Endothelial cell of umbilical vein (primary cell): ENCODE measurements around the gene TRAPPC2. TPM values are rescaled to one million over a fixed set of nuclear protein-coding genes. Genes with fewer than 3 reads are reported as not detected.

Experiments
- BruUV-seq: library from RNA; stranded (reverse); fragments of 400-500 nt; replicated peaks from 2 replicates; lab custom pipeline; 2021; lab: Mats Ljungman, UMichigan
- CTCF ChIA-PET: fragments of 300-600, 350-600 bp; sonication (Branson Sonifier 250); formaldehyde crosslinking; loops from one replicate; lab custom pipeline; 2021; ENCODE audit warnings: antibody characterized with exemption, inconsistent platforms; lab: Charles Lee
- POLR2A ChIA-PET: fragments of 300-600, 350-600 bp; sonication (Branson Sonifier 250); formaldehyde crosslinking; loops from one replicate; lab custom pipeline; 2021; ENCODE audit warnings: antibody characterized with exemption, inconsistent platforms; lab: Charles Lee
- DNase-seq: peaks from one replicate; pipeline ENCODE4 v3.0.0-alpha.2; 2011; ENCODE audit warnings: low read depth, low spot score
- FAIRE-seq: peaks from 2 replicates; lab custom pipeline; 2011; peaks lifted over from hg19 to GRCh38; lab: Jason Lieb, UNC
- H2AFZ ChIP-seq: 2 replicates; pipeline ENCODE4 v1.6.0; 2012; ENCODE audit warnings: low read depth, low read length, control low read depth, inconsistent platforms
- H3K27ac ChIP-seq: 2 replicates; pipeline ENCODE4 v1.5.1; 2011; ENCODE audit warnings: low read depth, mild to moderate bottlenecking, control low read depth, low read length, moderate library complexity; ENCODE audit not compliant: insufficient read depth
- H3K27me3 ChIP-seq, 2 experiments: 2 replicates each; pipeline versions ENCODE4 v1.6.0 to v1.6.1; 2011; ENCODE audit warnings: low read length in 2 of 2, mixed read lengths in 1 of 2; ENCODE audit not compliant: control insufficient read depth in 2 of 2, insufficient read depth in 2 of 2
- H3K36me3 ChIP-seq, 2 experiments: 2 replicates in 1 of 2; 3 replicates in 1 of 2; pipeline ENCODE4 v1.5.1; 2011; ENCODE audit warnings: low read length in 2 of 2, mild to moderate bottlenecking in 1 of 2, moderate library complexity in 1 of 2; ENCODE audit not compliant: control insufficient read depth in 2 of 2, insufficient read depth in 2 of 2; ENCODE audit errors: extremely low read depth in 1 of 2
- H3K4me1 ChIP-seq: 3 replicates; pipeline ENCODE4 v1.5.1; 2011; ENCODE audit warnings: mild to moderate bottlenecking, low read length; ENCODE audit not compliant: control insufficient read depth, insufficient read depth; ENCODE audit errors: extremely low read depth
- H3K4me2 ChIP-seq: 2 replicates; pipeline ENCODE4 v1.6.1; 2011; ENCODE audit warnings: low read length, control low read depth, mixed read lengths; ENCODE audit not compliant: insufficient read depth
- H3K4me3 ChIP-seq, 3 experiments: fragments of 200-600 bp in 1 of 3; sonication (generic), shearing (Covaris generic) in 1 of 3; replicated peaks in 1 of 3; 2 replicates each; pipeline ENCODE4 v1.5.1; 2011 to 2016; ENCODE audit warnings: control low read depth in 3 of 3, low read length in 3 of 3, mild to moderate bottlenecking in 2 of 3, inconsistent platforms in 1 of 3, low read depth in 1 of 3, moderate library complexity in 1 of 3; ENCODE audit not compliant: insufficient read depth in 1 of 3
- H3K79me2 ChIP-seq: 2 replicates; pipeline ENCODE4 v1.6.0; 2012; ENCODE audit warnings: low read length, inconsistent platforms; ENCODE audit not compliant: control insufficient read depth, insufficient read depth
- H3K9ac ChIP-seq: replicated peaks from 2 replicates; pipeline ENCODE3; 2011; ENCODE audit warnings: low read length, control low read depth; ENCODE audit not compliant: insufficient read depth; ENCODE audit errors: extremely low read depth
- H3K9me1 ChIP-seq: replicated peaks from 3 replicates; pipeline ENCODE4 v1.6.0; 2011; ENCODE audit warnings: mild to moderate bottlenecking, low read length; ENCODE audit not compliant: control insufficient read depth, insufficient read depth; ENCODE audit errors: extremely low read depth
- H3K9me3 ChIP-seq: replicated peaks from 2 replicates; pipeline ENCODE4 v1.5.1; 2012; ENCODE audit warnings: low read length, inconsistent platforms; ENCODE audit not compliant: control insufficient read depth, insufficient read depth
- H4K20me1 ChIP-seq: replicated peaks from 2 replicates; pipeline ENCODE3; 2011; ENCODE audit warnings: mild to moderate bottlenecking, low read length; ENCODE audit not compliant: control insufficient read depth, insufficient read depth; ENCODE audit errors: extremely low read depth
- EZH2 ChIP-seq: IDR thresholded peaks from 2 replicates; pipeline ENCODE4 v1.6.1; 2012; ENCODE audit warnings: borderline replicate concordance, low read depth, mild to moderate bottlenecking, moderate library complexity, low read length, inconsistent platforms; ENCODE audit not compliant: severe bottlenecking
- JUN ChIP-seq: IDR thresholded peaks from 2 replicates; pipeline ENCODE4 v1.6.1; 2011; ENCODE audit warnings: borderline replicate concordance, low read depth; ENCODE audit not compliant: insufficient read length, insufficient read depth
- MYC ChIP-seq: IDR thresholded peaks from one replicate; pipeline ENCODE4 v1.6.1; 2011; ENCODE audit warnings: mild to moderate bottlenecking, low read depth, low read length
- dilution Hi-C: fragments of 300-500 bp; cut with MboI; formaldehyde crosslinking; loops from one replicate; pipeline ENCODE4 v1.15.0; 2019; ENCODE audit warnings: low sequenced_read_pairs; ENCODE audit not compliant: extremely low pct_ligation_motif_present
- intact Hi-C: fragments of 100-400 bp; cut with micrococcal nuclease; formaldehyde crosslinking; loops from one replicate; pipeline ENCODE4 v1.10.0; 2022
- polyA plus RNA-seq, 4 experiments: library from polyadenylated mRNA; depleted of rRNA in 3 of 4; stranded (reverse) in 3 of 4; unstranded in 1 of 4; fragments of >200 nt; gene quantifications; 2 replicates each; pipeline versions ENCODE4 v1.2.1 to v1.2.3, GENCODE V29; 2011 to 2012; ENCODE audit warnings: missing spikeins in 1 of 4
- total RNA-seq: library from RNA; stranded (reverse); gene quantifications from 2 replicates; pipeline ENCODE4 v1.2.3, GENCODE V29; 2021
- TF ChIP-seq, protein P1 (sequence below), 2 donors: IDR thresholded peaks; 1 replicate in 1 of 2; 2 replicates in 1 of 2; pipeline ENCODE4 v1.5.1; 2011; ENCODE audit warnings: low read length in 2 of 2, mild to moderate bottlenecking in 2 of 2, moderate library complexity in 2 of 2, control low read depth in 1 of 2, inconsistent platforms in 1 of 2, low read depth in 1 of 2; ENCODE audit not compliant: insufficient read depth in 1 of 2; ENCODE audit errors: extremely low read depth in 1 of 2
- TF ChIP-seq, protein P2 (sequence below): IDR thresholded peaks from 2 replicates; pipeline ENCODE4 v1.6.1; 2011; ENCODE audit not compliant: insufficient read depth, insufficient read length

The TRAPPC2 gene
- total and polyA plus RNA-seq, 2 donors (not counting 3 experiments of a cell fraction or from before 2014, with no cell fraction given): 6.6 to 13.0 TPM

DNA sequence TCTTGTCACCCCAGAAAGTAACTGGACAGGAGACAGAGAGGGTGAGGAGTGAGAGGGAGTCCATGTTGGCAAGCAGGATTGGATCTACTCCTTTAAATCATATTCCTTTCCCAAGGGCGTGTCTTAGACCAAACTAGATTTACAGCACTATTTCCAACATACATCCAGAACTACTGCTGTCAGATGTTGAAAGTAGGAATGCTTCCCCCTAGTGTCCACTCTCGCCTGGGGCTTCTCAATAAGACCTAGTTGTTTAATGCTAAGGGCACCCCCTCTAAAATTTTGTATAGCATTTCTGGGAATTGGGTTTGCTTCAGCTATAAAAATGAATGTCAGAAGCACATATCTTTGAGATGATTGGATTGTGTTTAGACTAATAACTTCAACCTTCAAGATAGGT, 13.4 kb upstream of the TRAPPC2 start:
- Histone ChIP-seq H3K27ac (no peak overlapping the region), H3K79me2 (no peaks in the 10 kb centered on the region), H3K4me1 (no peaks in the 10 kb centered on the region), H3K9ac (no peak overlapping the region), H3K4me3 (no peak overlapping the region), H4K20me1 (no peaks in the 10 kb centered on the region), H3K9me3 (no peaks in the 10 kb centered on the region), H3K9me1 (no peaks in the 10 kb centered on the region), H3K4me2 (no peak overlapping the region), H3K27me3 (no peaks in the 10 kb centered on the region), H3K36me3 (no peaks in the 10 kb centered on the region), H2AFZ (no peak overlapping the region)
- no TSS peak for BruUV-seq
- FAIRE-seq: peak; percentile 78
- intact Hi-C loops (loop anchor here (1.0 kb wide), 1 partner anchor 90 kb away; no protein-coding TSS in a partner anchor), dilution Hi-C loops (no loop called here)
- ChIA-PET CTCF (interaction anchor here (1.8 to 3.5 kb wide), 3 partner anchors 89 to 284 kb away, joined by 4 to 18 read pairs (median 9); no protein-coding TSS in a partner anchor), POLR2A (no interaction called here)
- peak; percentile 46 for DNase-seq
- no peak for TF ChIP-seq MYC
- TF ChIP-seq, protein P1, sequence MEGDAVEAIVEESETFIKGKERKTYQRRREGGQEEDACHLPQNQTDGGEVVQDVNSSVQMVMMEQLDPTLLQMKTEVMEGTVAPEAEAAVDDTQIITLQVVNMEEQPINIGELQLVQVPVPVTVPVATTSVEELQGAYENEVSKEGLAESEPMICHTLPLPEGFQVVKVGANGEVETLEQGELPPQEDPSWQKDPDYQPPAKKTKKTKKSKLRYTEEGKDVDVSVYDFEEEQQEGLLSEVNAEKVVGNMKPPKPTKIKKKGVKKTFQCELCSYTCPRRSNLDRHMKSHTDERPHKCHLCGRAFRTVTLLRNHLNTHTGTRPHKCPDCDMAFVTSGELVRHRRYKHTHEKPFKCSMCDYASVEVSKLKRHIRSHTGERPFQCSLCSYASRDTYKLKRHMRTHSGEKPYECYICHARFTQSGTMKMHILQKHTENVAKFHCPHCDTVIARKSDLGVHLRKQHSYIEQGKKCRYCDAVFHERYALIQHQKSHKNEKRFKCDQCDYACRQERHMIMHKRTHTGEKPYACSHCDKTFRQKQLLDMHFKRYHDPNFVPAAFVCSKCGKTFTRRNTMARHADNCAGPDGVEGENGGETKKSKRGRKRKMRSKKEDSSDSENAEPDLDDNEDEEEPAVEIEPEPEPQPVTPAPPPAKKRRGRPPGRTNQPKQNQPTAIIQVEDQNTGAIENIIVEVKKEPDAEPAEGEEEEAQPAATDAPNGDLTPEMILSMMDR (IDR thresholded peaks at IDR 0.05; ENCODE audit: extremely low read depth in 1 of 2, insufficient read depth in 1 of 2, low read depth in 1 of 2, low read length in 2 of 2): peak; percentile 34 to 42

DNA sequence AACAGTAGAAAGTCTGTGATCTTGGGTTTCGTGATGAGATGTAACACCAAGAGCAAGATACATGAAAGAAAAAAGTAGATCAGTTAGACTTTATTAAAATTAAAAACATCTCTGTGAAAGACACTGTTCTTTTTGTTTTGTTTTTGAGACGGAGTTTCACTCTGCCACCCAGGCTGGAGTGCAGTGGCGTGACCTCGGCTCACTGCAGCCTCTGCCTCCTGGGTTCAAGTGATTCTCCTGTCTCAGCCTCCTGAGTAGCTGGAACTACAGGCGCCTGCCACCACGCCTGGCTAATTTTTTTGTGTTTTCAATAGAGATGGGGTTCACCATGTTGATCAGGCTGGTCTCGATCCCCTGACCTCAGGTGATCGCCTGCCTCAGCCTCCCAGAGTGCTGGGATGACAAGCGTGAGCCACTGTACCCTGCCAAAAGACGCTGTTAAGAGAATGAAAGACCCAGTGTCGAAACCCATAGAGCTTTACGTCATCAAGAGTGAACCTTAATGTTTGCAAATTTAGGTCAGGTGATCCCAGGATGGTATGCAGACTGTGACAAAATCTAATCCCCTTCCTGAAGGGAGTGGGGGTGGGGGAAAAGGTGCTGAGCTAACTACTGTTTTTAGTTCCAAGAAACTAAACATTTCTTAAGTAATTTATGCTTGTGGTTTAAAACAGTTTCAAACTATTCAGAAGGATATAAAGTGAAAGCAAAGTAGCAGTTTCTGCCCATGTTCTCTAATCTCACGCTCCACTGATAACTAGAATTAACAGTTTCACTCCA, 8.2 kb upstream of the TRAPPC2 start:
- DNase-seq (no peak), FAIRE-seq (no peak)
- no peak overlapping the region for H3K27ac ChIP-seq
- H3K4me1 ChIP-seq: no peaks in the 10 kb centered on the region
- H3K9me3 ChIP-seq: no peaks in the 10 kb centered on the region
- TF ChIP-seq EZH2 (no peak), JUN (no peak)
- TF ChIP-seq, protein P2, sequence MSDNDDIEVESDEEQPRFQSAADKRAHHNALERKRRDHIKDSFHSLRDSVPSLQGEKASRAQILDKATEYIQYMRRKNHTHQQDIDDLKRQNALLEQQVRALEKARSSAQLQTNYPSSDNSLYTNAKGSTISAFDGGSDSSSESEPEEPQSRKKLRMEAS: no peak
- TF ChIP-seq, protein P1 (IDR thresholded peaks at IDR 0.05; ENCODE audit: extremely low read depth in 1 of 2, insufficient read depth in 1 of 2, low read depth in 1 of 2, low read length in 2 of 2): no peak
- no peaks in the 10 kb centered on the region for H3K9me1 ChIP-seq
- intact Hi-C loops: no loop called here
- dilution Hi-C loops: no loop called here
- H3K36me3 ChIP-seq: no peaks in the 10 kb centered on the region
- H3K4me2 ChIP-seq: no peak overlapping the region
- H4K20me1 ChIP-seq: no peaks in the 10 kb centered on the region
- POLR2A ChIA-PET: no interaction called here
- no peak overlapping the region for H3K4me3 ChIP-seq
- no peak overlapping the region for H3K9ac ChIP-seq
- H2AFZ ChIP-seq: no peak overlapping the region
- H3K27me3 ChIP-seq: no peaks in the 10 kb centered on the region
- CTCF ChIA-PET: no interaction called here
- no peaks in the 10 kb centered on the region for H3K79me2 ChIP-seq
- no TSS peak for BruUV-seq
